K562 (cell line): Measurements from ENCODE around the gene MLXIPL. TPM values are rescaled to one million over a fixed set of nuclear protein-coding genes. Genes with fewer than 3 reads are reported as not detected.
A peak's percentile ranks its signal among the peaks of the same experiment; 100 is the strongest.

ENCODE experiments used
- BRD9 ChIP-seq: fragments of 450-650 bp; IDR thresholded peaks from 2 replicates; pipeline ENCODE4 v1.6.1; 2018; ENCODE audit warnings: low read depth; ENCODE audit not compliant: partially characterized antibody
- CHAMP1 ChIP-seq: fragments of 450-650 bp; IDR thresholded peaks from 2 replicates; pipeline ENCODE4 v1.6.1; 2016; ENCODE audit warnings: mild to moderate bottlenecking
- DIDO1 ChIP-seq: fragments of 450-650 bp; IDR thresholded peaks from 2 replicates; pipeline ENCODE4 v1.6.1; 2016; ENCODE audit warnings: low read depth, missing biosample characterization, missing genetic modification characterization
- DMBX1 ChIP-seq: fragments of 250-450 bp; sonication (Bioruptor Pico); IDR thresholded peaks from 2 replicates; pipeline ENCODE4 v1.8.0; 2022; ENCODE audit warnings: inconsistent platforms, mild to moderate bottlenecking, moderate library complexity, borderline replicate concordance
- EGR1 ChIP-seq: fragments of 450-650 bp; conservative IDR thresholded peaks from 2 replicates; pipeline ENCODE4 v1.6.1; 2017; ENCODE audit warnings: mild to moderate bottlenecking
- ETV5 ChIP-seq: sonication (generic); formaldehyde crosslinking; IDR thresholded peaks from 2 replicates; pipeline ENCODE4 v1.4.0; 2020; ENCODE audit warnings: low read depth, mild to moderate bottlenecking, missing genetic modification reagents
- JUN ChIP-seq, 2 experiments: sonication (generic) in 1 of 2; formaldehyde crosslinking in 1 of 2; IDR thresholded peaks; 2 replicates each; pipeline versions ENCODE4 v1.6.1 to v1.8.0; 2012 to 2022; ENCODE audit warnings: borderline replicate concordance in 2 of 2, mild to moderate bottlenecking in 2 of 2, improper control_type of control experiment in 1 of 2, low read depth in 1 of 2, low read length in 1 of 2, missing genetic modification reagents in 1 of 2
- MTA1 ChIP-seq: fragments of 450-650 bp; IDR thresholded peaks from 2 replicates; pipeline ENCODE4 v1.6.1; 2017; ENCODE audit warnings: borderline replicate concordance
- NELFE ChIP-seq: IDR thresholded peaks from 2 replicates; pipeline ENCODE4 v1.6.1; 2011; ENCODE audit warnings: mild to moderate bottlenecking; ENCODE audit not compliant: insufficient read depth, insufficient read length
- PHB2 ChIP-seq: fragments of 450-650 bp; IDR thresholded peaks from 2 replicates; pipeline ENCODE4 v1.6.1; 2017; ENCODE audit warnings: low read depth
- PML ChIP-seq: IDR thresholded peaks from 2 replicates; pipeline ENCODE4 v1.6.1; 2012; ENCODE audit warnings: low read length, inconsistent platforms
- RAD21 ChIP-seq, 2 experiments: fragments of 250-450 bp in 1 of 2; fragments of 450-650 bp in 1 of 2; sonication (Bioruptor Pico) in 1 of 2; formaldehyde crosslinking in 1 of 2; IDR thresholded peaks in 1 of 2; conservative IDR thresholded peaks in 1 of 2; 2 replicates each; pipeline versions ENCODE4 v1.4.0 to v1.8.0; 2020 to 2022; ENCODE audit warnings: mild to moderate bottlenecking in 2 of 2, moderate library complexity in 1 of 2
- RBM15 ChIP-seq: fragments of 200-400 bp; formaldehyde crosslinking; IDR thresholded peaks from 2 replicates; pipeline ENCODE4 v1.6.1; 2018; ENCODE audit warnings: mild to moderate bottlenecking, low read length, moderate library complexity; ENCODE audit not compliant: insufficient read depth
- RBM17 ChIP-seq: fragments of 200-400 bp; formaldehyde crosslinking; IDR thresholded peaks from 2 replicates; pipeline ENCODE4 v1.6.1; 2017; ENCODE audit warnings: low read depth, mild to moderate bottlenecking, low read length, borderline replicate concordance
- RBM34 ChIP-seq: fragments of 200-400 bp; formaldehyde crosslinking; IDR thresholded peaks from 2 replicates; pipeline ENCODE4 v1.6.1; 2018; ENCODE audit warnings: low read length, borderline replicate concordance; ENCODE audit not compliant: insufficient read depth
- ZBTB11 ChIP-seq, 3 experiments: fragments of 200-800 bp in 1 of 3; fragments of 250-450 bp in 1 of 3; fragments of 450-650 bp in 1 of 3; sonication (Bioruptor Pico) in 1 of 3; sonication (Bioruptor generic) in 1 of 3; formaldehyde crosslinking in 1 of 3; IDR thresholded peaks; 2 replicates each; pipeline versions ENCODE4 v1.6.1 to v1.8.0; 2016 to 2022; ENCODE audit warnings: mild to moderate bottlenecking in 2 of 3, missing genetic modification characterization in 2 of 3, missing compliant biosample characterization in 1 of 3, moderate library complexity in 1 of 3
- ZC3H8 ChIP-seq: fragments of 450-650 bp; IDR thresholded peaks from 2 replicates; pipeline ENCODE4 v1.6.1; 2017
- ZNF511 ChIP-seq: sonication (generic); formaldehyde crosslinking; IDR thresholded peaks from 2 replicates; pipeline ENCODE4 v1.8.0; 2022; ENCODE audit warnings: mild to moderate bottlenecking, missing genetic modification reagents
- ZNF512 ChIP-seq: IDR thresholded peaks from 2 replicates; pipeline ENCODE4 v1.6.1; 2016; ENCODE audit warnings: missing genetic modification characterization, missing compliant biosample characterization
- ZNF717 ChIP-seq: fragments of 250-450 bp; sonication (Bioruptor Pico); IDR thresholded peaks from 2 replicates; pipeline ENCODE4 v1.5.0; 2021
- polyA plus RNA-seq, 8 experiments: library from polyadenylated mRNA; depleted of rRNA in 4 of 8; stranded (reverse) in 5 of 8; unstranded in 3 of 8; fragments of >200 nt; fragmentation: Nextera tagmentation in 2 of 8; fragmentation: Illumina TruSeq in 1 of 8; extraction: Ambion mirVana in 2 of 8; extraction: Trizol in 1 of 8; gene quantifications; 2 replicates each; pipeline versions ENCODE4 v1.2.1 to v1.2.3, GENCODE V29; 2011 to 2014; ENCODE audit warnings: inconsistent platforms in 1 of 8, missing spikeins in 1 of 8
- total RNA-seq, 7 experiments: library from RNA; depleted of rRNA in 6 of 7; stranded (reverse); fragments of >200 nt in 6 of 7; fragmentation: Illumina TruSeq in 2 of 7; extraction: Trizol in 2 of 7; gene quantifications; 2 replicates each; pipeline versions ENCODE4 v1.2.1 to v1.2.3, GENCODE V29; 2011 to 2021; ENCODE audit warnings: low replicate concordance in 1 of 7

The MLXIPL gene
- total and polyA plus RNA-seq, 9 of the 15 experiments (the other 6 are each of a cell fraction or from before 2014, with no cell fraction given) = 0.11 to 18.4 (median 1.4) TPM

GRCh38 chr7:73572767-73573186 is 51.5 kb downstream of the MLXIPL start (continued):
- no peak for TF ChIP-seq JUN (IDR thresholded peaks at IDR 0.05; ENCODE audit: borderline replicate concordance, low read depth, low read length)
- TF ChIP-seq JUN (CRISPR knock-in tag; IDR thresholded peaks at IDR 0.05; ENCODE audit: borderline replicate concordance) = no peak
- 0 out of 4 replicates have a peak, but pooled peaks of 1 of the 2 experiments have one; percentile 7 for TF ChIP-seq RAD21 (CRISPR knock-in tag; conservative IDR thresholded peaks at IDR 0.05 in 1 of 2, IDR thresholded peaks at IDR 0.05 in 1 of 2)
- no peak for TF ChIP-seq DMBX1 (CRISPR knock-in tag)
- TF ChIP-seq ETV5 (CRISPR knock-in tag) = 0 out of 2 replicates have a peak, but pooled peaks have one; percentile 62
- TF ChIP-seq ZNF717 (CRISPR knock-in tag) = no peak
- TF ChIP-seq EGR1 = no peak; the same call in 1 of the 2 replicates
- TF ChIP-seq ZC3H8 = no peak
- no peak for TF ChIP-seq MTA1
- 0 out of 6 replicates have a peak, but pooled peaks of 1 of the 3 experiments have one; percentile 37 for TF ChIP-seq ZBTB11 (CRISPR knock-in tag; IDR thresholded peaks at IDR 0.05)
- TF ChIP-seq PML = 0 out of 2 replicates have a peak, but pooled peaks have one; percentile 31
- TF ChIP-seq RBM17 = no peak
- TF ChIP-seq ZNF511 = no peak
- no peak for TF ChIP-seq ZNF512 (tag)
- no peak for TF ChIP-seq DIDO1 (tag)
- no peak for TF ChIP-seq RBM15
- TF ChIP-seq RBM34 = no peak
- TF ChIP-seq PHB2 = no peak
- no peak for TF ChIP-seq CHAMP1
- TF ChIP-seq BRD9 = no peak
- TF ChIP-seq NELFE = no peak
